ENCODE results near the gene MPP7. TPM values are rescaled to one million over a fixed set of nuclear protein-coding genes. Genes with fewer than 3 reads are reported as not detected.

Gene MPP7
- polyA plus RNA-seq, 1 donor = 2.3 TPM

GRCh38 chr10:28305553-28305952 is 2.7 kb upstream of the MPP7 start:
- no peak for DNase-seq

GRCh38 chr10:28304032-28304571 is 1.2 kb upstream of the MPP7 start:
- no peak for DNase-seq

DNA sequence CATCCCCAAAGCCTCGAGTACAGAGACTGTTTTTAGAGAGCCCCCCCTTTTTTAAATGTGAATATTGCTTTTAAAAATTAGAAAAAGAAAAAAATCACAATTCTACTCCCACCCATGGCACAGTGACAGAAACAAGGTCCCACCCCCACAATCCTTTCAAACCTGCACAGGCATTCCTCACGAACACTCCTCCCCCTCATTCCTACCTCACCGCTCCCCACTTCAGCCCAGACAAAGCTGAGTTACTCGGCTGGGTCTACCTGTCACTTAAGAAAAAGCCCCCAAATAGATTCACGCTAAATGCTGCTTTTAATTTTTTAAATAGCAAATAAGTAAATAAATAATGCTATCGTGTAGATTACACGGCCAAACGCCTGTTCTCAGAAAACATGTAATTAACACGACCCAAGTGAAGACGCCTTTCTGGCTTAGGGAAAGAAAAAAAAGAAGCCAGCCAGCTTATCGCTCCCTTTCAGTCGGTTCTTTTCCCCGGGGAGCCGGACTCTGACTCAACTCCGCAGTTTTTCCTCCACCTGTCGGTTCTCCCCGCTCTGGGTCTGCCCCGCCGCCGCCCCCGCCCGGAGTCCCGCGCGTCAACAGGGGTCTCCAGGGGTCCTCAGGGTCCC is 739 bp downstream of the MPP7 start:
- no peak for DNase-seq

DNA sequence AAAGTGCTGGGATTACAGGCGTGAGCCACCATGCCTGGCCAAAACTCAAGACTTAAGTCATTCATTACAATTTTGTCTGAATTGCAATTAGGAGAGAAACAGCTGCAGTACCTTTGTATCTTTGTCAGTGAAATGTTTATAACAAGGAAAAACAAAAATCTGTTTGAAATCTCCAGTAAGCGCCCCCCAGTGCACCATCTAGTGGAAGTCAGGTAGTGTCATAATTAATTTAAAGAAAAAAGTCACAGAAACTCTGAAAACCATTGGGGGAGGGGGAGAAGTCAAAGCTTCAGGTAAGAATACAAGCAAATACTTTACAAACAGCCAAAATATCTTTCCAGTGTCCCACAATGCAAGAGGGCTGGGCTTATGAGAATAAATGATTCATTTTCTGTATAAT is 2.8 kb downstream of the MPP7 start:
- DNase-seq = no peak

DNA sequence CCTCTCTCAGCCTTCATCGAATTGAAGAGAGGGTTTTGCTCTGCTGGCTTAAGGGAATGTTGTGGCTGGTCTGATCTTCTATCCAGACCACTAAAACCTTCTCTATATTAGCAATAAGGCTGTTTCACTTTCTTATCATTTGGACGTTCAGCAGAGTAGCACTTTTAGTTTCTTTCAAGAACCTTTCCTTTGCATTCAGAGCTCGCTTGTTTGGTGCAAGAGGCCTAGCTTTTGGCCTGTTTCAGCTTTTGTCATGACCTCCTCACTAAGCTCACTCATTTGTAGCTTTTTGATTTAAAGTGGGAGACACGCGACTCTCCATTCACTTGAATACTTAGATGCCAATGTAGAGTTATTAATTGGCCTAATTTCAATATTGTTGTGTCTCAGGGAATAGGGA is 3.9 kb downstream of the MPP7 start:
- no peak for DNase-seq

GRCh38 chr10:28296023-28296422 is 6.8 kb downstream of the MPP7 start:
- DNase-seq = no peak

DNA sequence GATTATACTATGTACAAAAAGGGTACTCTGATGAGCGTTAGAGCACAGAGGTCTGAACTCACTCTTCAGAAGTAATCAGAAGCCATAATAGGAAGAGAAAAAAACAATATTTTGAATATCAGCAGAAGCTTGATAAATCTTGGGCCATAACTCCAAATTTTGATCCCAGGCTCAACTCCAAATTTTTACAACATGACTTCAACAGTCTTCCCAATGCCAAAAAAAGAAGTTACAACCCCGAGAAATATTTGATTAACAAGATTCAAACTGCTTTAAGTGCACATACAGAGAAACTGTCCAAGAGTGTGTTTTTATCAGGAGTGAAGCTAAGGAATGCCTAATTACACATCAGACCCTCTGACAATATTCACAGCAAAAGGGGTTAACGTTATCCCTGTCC is 7.5 kb downstream of the MPP7 start:
- peak; percentile 13 for DNase-seq

GRCh38 chr10:28294809-28295208 is 8.1 kb downstream of the MPP7 start:
- DNase-seq = no peak

DNA sequence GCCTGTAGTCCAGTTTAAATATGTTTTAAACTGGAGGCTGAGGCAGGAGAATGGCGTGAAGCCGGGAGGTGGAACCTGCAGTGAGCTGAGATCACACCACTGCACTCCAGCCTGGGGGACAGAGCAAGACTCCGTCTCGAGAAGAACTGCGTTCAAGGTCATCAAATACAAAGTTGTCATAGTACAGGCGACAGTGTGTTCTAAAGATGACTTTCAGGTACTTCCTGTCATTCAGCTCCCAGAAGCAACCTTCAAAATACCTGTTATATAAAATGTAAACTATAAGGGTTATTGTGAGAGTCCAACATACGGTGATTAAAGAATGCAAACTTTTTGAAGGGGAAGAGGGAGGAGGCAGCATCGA is 8.7 kb downstream of the MPP7 start:
- no peak for DNase-seq

DNA sequence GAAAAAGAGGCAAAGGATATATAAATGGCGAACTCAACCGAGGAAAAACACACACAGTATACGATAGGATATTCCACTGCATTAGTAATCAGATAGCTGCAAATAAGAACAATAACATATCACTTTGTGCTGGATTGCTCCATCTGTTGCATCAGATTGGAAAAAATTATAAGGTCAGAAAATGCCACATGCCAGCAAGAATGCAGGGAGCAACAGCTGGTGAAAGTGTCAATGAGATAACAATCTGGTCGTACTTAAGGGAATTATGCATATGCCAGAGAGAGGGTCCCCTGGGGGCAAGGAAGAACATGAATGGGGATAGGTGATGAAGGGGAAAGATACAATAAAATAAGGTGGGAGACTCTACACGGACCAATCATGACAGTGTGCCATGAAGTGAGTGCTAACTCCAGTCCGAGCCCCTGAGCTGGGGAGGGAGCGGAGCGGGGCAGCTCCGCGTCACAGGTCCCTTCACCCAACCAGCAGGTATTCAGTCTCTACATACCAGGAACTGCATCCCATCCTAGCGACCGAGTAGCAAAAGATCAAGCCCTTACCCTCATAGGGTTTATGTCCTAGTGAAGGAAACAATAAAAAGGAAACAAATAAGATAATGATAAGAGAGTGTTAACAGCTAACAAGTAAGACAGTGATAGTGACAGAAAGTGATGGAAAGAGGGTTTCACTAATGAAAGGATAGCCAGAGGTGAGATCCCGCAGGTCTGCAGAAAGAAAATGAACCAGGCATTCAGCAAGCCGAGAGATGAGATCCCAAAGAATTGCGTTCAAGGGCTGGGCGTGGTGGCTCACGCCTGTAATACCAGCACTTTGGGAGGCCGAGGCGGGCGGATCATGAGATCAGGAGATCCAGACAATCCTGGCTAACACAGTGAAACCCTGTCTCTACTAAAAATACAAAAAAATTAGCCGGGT is 9.4 kb downstream of the MPP7 start:
- DNase-seq = no peak

DNA sequence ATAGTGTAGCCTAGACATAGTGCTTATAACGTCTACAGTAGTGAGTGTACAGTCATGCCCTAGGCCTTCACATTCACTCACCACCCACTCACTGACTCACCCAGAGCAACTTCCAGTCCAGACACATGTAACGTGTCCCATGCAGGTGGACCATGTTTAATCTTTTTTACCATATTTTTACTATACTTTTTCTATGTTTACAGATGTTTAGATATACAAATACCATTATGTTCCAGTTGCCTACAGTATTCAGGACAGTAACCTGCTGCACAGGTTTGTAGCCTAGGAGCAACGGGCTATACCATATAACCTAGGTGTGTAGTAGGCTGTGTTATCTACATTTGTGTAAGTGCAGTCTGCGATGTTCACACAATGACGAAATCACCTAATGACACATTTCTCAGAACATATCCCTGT is 11.0 kb downstream of the MPP7 start:
- DNase-seq = no peak

- no peak for DNase-seq
These were observed 17.0 kb downstream of the MPP7 start for GRCh38 chr10:28285816-28286215.

DNA sequence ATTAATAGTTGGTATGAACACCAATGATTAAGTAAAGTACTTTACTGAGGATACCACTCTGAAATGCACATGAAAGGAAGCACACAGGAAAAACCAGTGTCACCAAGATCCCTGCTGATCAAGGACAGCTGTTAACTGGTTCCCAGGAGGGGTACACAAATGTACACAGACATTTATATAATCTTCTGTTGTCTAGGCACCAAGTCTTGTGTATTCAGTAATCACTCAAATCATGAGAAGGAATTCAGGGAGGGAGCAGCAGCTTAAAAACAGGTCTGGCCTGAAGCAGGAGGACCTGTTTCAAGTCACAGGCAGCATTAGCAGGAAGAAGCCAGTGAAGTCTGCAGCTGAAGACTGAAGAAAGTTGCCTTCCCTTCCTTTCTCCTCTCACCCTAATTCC is 18.7 kb downstream of the MPP7 start:
- no peak for DNase-seq

DNA sequence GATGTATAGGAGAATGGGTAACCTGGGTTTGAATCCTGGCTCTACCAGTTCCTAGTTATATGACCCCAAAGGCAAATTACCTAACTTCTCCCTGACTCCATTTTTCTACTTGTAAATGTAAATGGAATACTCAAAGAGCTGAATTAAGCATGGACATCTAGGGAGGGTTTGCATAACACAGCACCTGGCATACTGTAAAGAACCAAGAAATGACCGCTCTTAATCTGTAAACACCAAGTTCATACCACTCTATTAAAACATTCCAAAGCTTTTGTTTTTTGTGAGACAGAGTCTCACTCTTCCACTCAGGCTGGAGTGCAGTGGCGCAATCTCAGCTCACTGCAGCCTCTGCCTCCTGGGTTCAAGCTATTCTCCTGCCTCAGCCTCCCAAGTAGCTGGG is 19.6 kb downstream of the MPP7 start:
- no peak for DNase-seq

- no peak for DNase-seq
These were observed 20.5 kb downstream of the MPP7 start for GRCh38 chr10:28282336-28282735.

DNA sequence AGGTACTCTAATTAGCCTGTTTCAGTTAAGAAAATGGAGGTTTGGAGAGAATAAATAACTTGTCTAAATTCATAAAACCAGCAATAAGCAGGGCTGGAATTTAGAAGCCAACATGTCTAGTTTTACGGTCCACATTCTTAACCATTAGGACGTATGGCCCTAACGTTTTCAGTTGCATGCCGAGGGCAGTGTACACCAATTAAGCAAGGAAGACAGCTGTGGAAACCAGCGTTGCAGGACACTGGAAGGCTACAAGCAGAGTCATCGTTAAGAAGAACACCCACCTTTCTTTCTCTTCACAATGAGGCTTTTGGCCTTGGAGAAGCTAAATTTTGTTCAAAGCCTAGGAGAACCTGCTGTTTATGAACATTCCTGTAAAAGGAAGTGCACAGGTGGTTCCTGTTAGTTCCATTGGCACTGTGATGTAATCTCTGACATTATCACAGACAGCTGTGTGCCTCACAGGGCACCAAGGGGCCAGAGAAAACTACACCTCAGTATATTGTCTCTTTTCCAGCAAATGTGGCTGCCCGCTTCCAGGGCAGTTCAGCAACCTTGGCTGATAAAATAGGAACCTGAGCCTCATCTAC is 21.0 kb downstream of the MPP7 start:
- DNase-seq = no peak

DNA sequence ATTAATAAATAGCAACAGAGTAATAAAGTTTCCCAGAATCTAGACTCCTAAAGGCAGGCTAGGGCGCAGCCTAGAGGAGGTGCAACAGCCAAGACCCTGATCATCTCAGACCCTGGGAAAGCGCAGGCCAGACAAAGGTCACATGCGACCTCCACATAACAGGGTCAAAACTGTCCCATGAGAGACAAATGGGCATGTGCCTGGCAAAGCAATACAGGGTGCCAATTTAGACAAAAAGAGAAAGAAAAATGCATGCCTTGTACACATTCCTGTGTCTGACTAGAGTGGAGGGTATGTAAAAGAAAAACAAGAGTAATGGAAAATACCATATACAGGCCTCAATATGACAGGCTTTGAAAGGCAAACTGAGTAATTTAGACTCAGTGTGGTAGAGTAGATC is 22.2 kb downstream of the MPP7 start:
- no peak for DNase-seq

DNA sequence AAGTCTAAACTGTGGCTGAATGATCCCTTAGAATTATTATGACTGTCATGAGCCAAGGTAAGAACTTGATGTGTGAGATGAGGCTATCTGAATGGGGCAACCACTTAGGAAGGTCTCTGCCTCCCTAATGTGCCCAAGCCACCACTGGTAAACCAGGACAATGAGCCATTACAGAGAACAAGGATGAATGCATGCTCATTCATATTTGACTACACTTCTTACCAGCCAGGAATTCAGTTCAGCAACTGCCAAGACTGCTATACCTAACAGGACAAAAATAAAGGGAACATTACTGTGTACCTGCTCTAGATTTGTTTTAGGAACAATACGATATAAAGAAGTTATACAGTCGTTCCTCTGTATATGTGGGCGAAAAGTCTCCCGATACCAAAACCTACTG is 23.0 kb downstream of the MPP7 start:
- DNase-seq = no peak

DNA sequence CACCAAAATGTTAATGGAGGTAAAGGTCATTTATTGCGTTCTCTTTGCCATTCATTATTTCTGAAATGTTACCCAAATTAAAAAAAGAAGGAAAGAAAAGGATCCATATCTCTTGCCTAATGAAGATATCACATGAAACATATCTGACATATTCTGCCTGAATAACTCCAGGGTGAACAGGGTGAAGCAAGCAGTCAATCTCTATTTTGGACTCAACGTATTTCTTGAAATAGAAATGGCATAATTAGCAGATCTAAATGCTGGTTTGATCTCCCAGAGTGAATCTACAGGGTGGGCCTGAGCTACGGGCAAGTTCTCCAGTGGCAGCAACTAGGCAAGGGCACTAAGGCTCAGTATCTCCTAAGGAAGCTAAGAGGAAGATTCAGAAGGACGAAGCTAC is 24.0 kb downstream of the MPP7 start:
- DNase-seq = no peak

DNA sequence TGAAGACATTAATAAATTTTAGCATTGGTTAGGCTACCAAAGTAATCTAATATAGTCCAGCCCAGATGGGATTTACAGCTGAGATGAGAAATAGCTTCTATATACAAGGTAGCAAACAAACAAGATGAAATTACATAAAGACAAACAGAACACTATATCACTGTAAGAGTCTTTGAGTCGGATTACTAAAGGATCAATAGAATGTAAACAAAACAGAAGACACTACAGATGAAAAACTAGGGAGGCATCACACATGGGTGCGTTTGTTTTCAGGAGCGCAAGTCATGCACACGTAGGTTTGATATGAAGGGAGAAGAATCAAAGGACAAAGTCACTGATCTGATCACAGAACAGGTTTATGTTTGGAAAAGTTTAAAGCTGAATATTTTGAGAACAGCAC is 26.5 kb downstream of the MPP7 start:
- DNase-seq = no peak

- DNase-seq = no peak
These were observed 28.4 kb downstream of the MPP7 start for GRCh38 chr10:28274475-28274874.

DNA sequence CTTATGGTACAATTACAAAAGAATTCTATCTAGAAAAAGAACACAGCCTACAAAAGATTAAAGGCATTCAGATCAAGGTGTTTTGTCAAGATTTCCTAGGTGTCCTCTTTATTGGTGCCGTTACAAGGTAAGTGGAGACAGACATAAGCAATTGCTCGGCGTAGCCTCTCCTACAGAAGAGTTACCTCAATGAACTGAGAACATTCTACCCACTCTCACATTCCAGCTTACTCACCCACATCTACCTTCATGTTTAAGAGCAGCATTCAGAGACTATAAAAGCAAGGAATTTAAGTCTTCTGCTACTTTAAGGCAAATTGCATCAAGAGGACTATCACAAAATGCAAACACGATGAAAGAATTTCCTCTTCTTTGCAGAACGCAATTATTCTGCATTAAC is 29.5 kb downstream of the MPP7 start:
- no peak for DNase-seq

DNA sequence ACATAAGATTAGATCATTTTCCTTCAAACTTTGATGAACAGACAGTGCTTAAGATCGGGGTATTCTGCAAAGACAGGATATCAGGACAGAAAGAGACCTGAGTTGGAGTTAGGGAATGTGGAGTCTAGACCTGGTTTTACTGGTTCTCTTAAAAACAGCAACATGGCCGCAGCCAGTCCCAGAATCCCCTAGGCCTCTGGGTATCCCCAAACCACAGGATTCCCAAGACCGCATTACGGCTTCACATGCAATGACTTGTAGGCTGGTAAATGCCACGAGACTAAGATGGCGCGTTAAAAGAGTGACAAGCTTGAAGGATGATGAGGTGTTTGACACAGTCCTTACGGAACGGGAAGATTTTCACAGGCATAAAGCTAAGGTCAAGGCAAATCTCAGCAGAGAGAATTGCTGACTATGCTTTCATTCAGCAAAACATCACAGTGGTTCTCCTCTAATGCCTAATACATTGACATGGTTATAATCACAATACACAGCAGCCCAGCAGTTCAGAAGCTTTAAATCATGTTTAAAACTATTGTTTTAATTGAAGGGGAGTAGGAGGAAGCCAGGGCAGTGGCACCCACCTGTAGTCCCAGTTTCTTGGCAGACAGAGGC is 32.9 kb downstream of the MPP7 start:
- DNase-seq = no peak
